ENCODE results near the gene PPP1R12A.
"Not testable (repeated sequence)": the region's sequence is repeated elsewhere in the genome, so short reads cannot be mapped to it uniquely, and the experiment has no call there.

DNA sequence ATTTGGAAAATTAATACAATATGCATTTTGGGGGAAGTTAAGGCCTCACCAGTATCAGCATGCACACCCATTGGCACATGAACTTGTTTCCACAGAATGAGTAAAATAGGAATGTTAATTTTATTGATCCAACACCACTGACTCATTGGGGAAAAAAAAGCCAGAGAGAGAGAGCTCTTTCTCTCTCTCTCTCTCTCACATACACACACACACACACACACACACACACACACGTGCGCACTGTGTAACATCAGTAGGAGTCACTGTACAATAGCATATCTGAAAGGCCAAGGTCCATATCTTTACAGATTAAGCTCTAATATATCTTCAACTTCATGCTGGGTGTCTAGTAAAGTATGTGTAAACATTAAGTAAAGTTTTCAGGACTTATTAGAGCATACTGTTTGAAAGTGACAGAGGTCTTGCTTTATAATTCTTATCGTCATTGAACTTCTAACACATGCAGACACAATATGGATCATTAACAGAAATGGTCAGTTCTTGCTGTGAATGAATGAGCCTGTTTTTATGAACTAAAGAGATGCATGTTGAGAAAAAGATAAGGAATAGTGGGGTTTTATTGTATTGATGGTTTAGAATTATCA lies 43.1 kb upstream of the PPP1R12A start:
- TF ChIP-seq, protein P1, sequence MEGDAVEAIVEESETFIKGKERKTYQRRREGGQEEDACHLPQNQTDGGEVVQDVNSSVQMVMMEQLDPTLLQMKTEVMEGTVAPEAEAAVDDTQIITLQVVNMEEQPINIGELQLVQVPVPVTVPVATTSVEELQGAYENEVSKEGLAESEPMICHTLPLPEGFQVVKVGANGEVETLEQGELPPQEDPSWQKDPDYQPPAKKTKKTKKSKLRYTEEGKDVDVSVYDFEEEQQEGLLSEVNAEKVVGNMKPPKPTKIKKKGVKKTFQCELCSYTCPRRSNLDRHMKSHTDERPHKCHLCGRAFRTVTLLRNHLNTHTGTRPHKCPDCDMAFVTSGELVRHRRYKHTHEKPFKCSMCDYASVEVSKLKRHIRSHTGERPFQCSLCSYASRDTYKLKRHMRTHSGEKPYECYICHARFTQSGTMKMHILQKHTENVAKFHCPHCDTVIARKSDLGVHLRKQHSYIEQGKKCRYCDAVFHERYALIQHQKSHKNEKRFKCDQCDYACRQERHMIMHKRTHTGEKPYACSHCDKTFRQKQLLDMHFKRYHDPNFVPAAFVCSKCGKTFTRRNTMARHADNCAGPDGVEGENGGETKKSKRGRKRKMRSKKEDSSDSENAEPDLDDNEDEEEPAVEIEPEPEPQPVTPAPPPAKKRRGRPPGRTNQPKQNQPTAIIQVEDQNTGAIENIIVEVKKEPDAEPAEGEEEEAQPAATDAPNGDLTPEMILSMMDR (IDR thresholded peaks at IDR 0.05; ENCODE audit: low read depth, low read length) = not testable (repeated sequence)
- TF ChIP-seq POLR2A (IDR thresholded peaks at IDR 0.05; ENCODE audit: extremely low read depth, insufficient read length) = not testable (repeated sequence)
- TF ChIP-seq, protein P2, sequence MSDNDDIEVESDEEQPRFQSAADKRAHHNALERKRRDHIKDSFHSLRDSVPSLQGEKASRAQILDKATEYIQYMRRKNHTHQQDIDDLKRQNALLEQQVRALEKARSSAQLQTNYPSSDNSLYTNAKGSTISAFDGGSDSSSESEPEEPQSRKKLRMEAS (IDR thresholded peaks at IDR 0.05; ENCODE audit: low read depth, low read length) = not testable (repeated sequence)
